K562 (cell line): ENCODE results near the gene PIH1D1. TPM values are rescaled to one million over a fixed set of nuclear protein-coding genes. Genes with fewer than 3 reads are reported as not detected.

Experiments
- BRCA1 ChIP-seq, 2 experiments: fragments of 450-650 bp in 1 of 2; sonication (generic) in 1 of 2; formaldehyde crosslinking in 1 of 2; IDR thresholded peaks; 2 replicates each; pipeline versions ENCODE4 v1.5.0 to v1.6.1; 2017 to 2020; ENCODE audit warnings: mild to moderate bottlenecking in 1 of 2, missing genetic modification reagents in 1 of 2
- BRD9 ChIP-seq: fragments of 450-650 bp; IDR thresholded peaks from 2 replicates; pipeline ENCODE4 v1.6.1; 2018; ENCODE audit warnings: low read depth; ENCODE audit not compliant: partially characterized antibody
- CAMTA2 ChIP-seq: fragments of 250-450 bp; sonication (Bioruptor Pico); conservative IDR thresholded peaks from 2 replicates; pipeline ENCODE4 v1.5.1; 2022
- CREB5 ChIP-seq: fragments of 250-450 bp; sonication (Bioruptor Pico); IDR thresholded peaks from 2 replicates; pipeline ENCODE4 v1.5.0; 2020; ENCODE audit warnings: mild to moderate bottlenecking
- FOXP4 ChIP-seq: sonication (generic); formaldehyde crosslinking; IDR thresholded peaks from 2 replicates; pipeline ENCODE4 v1.8.0; 2022; ENCODE audit warnings: mild to moderate bottlenecking, missing genetic modification reagents, borderline replicate concordance
- NR0B1 ChIP-seq: fragments of 450-650 bp; IDR thresholded peaks from one replicate; pipeline ENCODE4 v1.6.1; 2018; ENCODE audit warnings: mild to moderate bottlenecking, moderate library complexity; ENCODE audit not compliant: partially characterized antibody
- NR2C2 ChIP-seq, 2 experiments: fragments of 200-800 bp in 1 of 2; sonication (Bioruptor generic) in 1 of 2; sonication (generic) in 1 of 2; formaldehyde crosslinking in 1 of 2; IDR thresholded peaks; 2 replicates each; pipeline versions ENCODE4 v1.6.1 to v1.8.0; 2016 to 2022; ENCODE audit warnings: mild to moderate bottlenecking in 1 of 2, missing compliant biosample characterization in 1 of 2, missing genetic modification characterization in 1 of 2, missing genetic modification reagents in 1 of 2
- ZBTB40 ChIP-seq, 2 experiments: fragments of 450-650 bp in 1 of 2; sonication (generic) in 1 of 2; formaldehyde crosslinking in 1 of 2; IDR thresholded peaks; 2 replicates each; pipeline versions ENCODE4 v1.7.1 to v1.9.0; 2016 to 2022; ENCODE audit warnings: inconsistent platforms in 1 of 2, mild to moderate bottlenecking in 1 of 2, missing genetic modification reagents in 1 of 2
- polyA plus RNA-seq, 8 experiments: library from polyadenylated mRNA; depleted of rRNA in 4 of 8; stranded (reverse) in 5 of 8; unstranded in 3 of 8; fragments of >200 nt; fragmentation: Nextera tagmentation in 2 of 8; fragmentation: Illumina TruSeq in 1 of 8; extraction: Ambion mirVana in 2 of 8; extraction: Trizol in 1 of 8; gene quantifications; 2 replicates each; pipeline versions ENCODE4 v1.2.1 to v1.2.3, GENCODE V29; 2011 to 2014; ENCODE audit warnings: inconsistent platforms in 1 of 8, missing spikeins in 1 of 8
- total RNA-seq, 7 experiments: library from RNA; depleted of rRNA in 6 of 7; stranded (reverse); fragments of >200 nt in 6 of 7; fragmentation: Illumina TruSeq in 2 of 7; extraction: Trizol in 2 of 7; gene quantifications; 2 replicates each; pipeline versions ENCODE4 v1.2.1 to v1.2.3, GENCODE V29; 2011 to 2021; ENCODE audit warnings: low replicate concordance in 1 of 7
- TF ChIP-seq, protein P1 (sequence below): fragments of 450-650 bp; IDR thresholded peaks from 2 replicates; pipeline ENCODE4 v1.6.1; 2016; ENCODE audit warnings: low read depth, mild to moderate bottlenecking, moderate library complexity

The PIH1D1 gene
- total and polyA plus RNA-seq, 9 of the 15 experiments (the other 6 are each of a cell fraction or from before 2014, with no cell fraction given), result 26.5 to 224 (median 137) TPM

GRCh38 chr19:49453757-49454240 is 2.2 kb upstream of the PIH1D1 start (continued):
- TF ChIP-seq ZBTB40 (IDR thresholded peaks at IDR 0.05), result peak; percentile 50
- no peak for TF ChIP-seq ZBTB40 (CRISPR knock-in tag; IDR thresholded peaks at IDR 0.05)
- TF ChIP-seq NR0B1, result no peak
- TF ChIP-seq CREB5 (CRISPR knock-in tag), result no peak
- TF ChIP-seq NR2C2 (CRISPR knock-in tag; IDR thresholded peaks at IDR 0.05), result no peak
- TF ChIP-seq NR2C2 (tag; IDR thresholded peaks at IDR 0.05), result peak; percentile 64
- TF ChIP-seq FOXP4 (CRISPR knock-in tag), result no peak
- TF ChIP-seq, protein P1, sequence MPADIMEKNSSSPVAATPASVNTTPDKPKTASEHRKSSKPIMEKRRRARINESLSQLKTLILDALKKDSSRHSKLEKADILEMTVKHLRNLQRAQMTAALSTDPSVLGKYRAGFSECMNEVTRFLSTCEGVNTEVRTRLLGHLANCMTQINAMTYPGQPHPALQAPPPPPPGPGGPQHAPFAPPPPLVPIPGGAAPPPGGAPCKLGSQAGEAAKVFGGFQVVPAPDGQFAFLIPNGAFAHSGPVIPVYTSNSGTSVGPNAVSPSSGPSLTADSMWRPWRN, result 0 out of 2 replicates have a peak, but pooled peaks have one; percentile 15
- TF ChIP-seq BRCA1 (IDR thresholded peaks at IDR 0.05), result no peak
- no peak for TF ChIP-seq BRCA1 (CRISPR knock-in tag; IDR thresholded peaks at IDR 0.05)
- TF ChIP-seq BRD9, result peak; percentile 64
- no peak for TF ChIP-seq CAMTA2 (CRISPR knock-in tag)
